Gastroesophageal sphincter (tissue), 4 donors: Measurements from ENCODE around the gene PRKAR1B. TPM values are rescaled to one million over a fixed set of nuclear protein-coding genes. Genes with fewer than 3 reads are reported as not detected.

Source experiments
- ATAC-seq: fragments of 150-250 bp; one replicate; pipeline ENCODE4 v1.9.1; 2016; ENCODE audit warnings: mild to moderate bottlenecking, moderate library complexity
- H3K27ac ChIP-seq, 4 donors: fragments of 200-600 bp; sonication (generic) in 3 of 4; 1 replicate in 3 of 4; 2 replicates in 1 of 4; pipeline ENCODE4 v1.5.1; 2016 to 2019
- H3K27me3 ChIP-seq: fragments of 200-600 bp; sonication (generic); one replicate; pipeline ENCODE4 v1.5.1; 2019
- H3K36me3 ChIP-seq, 2 donors: fragments of 200-600 bp; sonication (generic); one replicate each; pipeline ENCODE4 v1.5.1; 2019; ENCODE audit warnings: control low read depth in 1 of 2
- H3K4me1 ChIP-seq, 3 donors: fragments of 200-600 bp; sonication (generic); 1 replicate in 2 of 3; 2 replicates in 1 of 3; pipeline ENCODE4 v1.5.1; 2016 to 2019; ENCODE audit warnings: control low read depth in 2 of 3
- H3K4me3 ChIP-seq, 2 donors: fragments of 200-600 bp; sonication (generic); one replicate each; pipeline ENCODE4 v1.5.1; 2019; ENCODE audit warnings: mild to moderate bottlenecking in 1 of 2, moderate library complexity in 1 of 2
- H3K9me3 ChIP-seq, 3 donors: fragments of 200-600 bp; sonication (generic); one replicate each; pipeline ENCODE4 v1.5.1; 2017 to 2019; ENCODE audit warnings: control low read depth in 2 of 3
- CTCF ChIP-seq, 4 experiments: fragments of 200-600 bp in 2 of 4; fragments of 450-650 bp in 2 of 4; sonication (generic) in 1 of 4; IDR thresholded peaks; one replicate each; pipeline ENCODE4 v1.5.1; 2017 to 2019; ENCODE audit warnings: antibody characterized with exemption in 4 of 4, mild to moderate bottlenecking in 2 of 4, moderate library complexity in 2 of 4
- EP300 ChIP-seq: sonication (generic); formaldehyde crosslinking; IDR thresholded peaks from one replicate; pipeline ENCODE4 v1.6.1; 2017; ENCODE audit warnings: antibody characterized with exemption, mild to moderate bottlenecking
- POLR2A ChIP-seq, 2 donors: fragments of 450-650 bp; IDR thresholded peaks; one replicate each; pipeline ENCODE4 v1.6.1; 2017; ENCODE audit warnings: antibody characterized with exemption in 2 of 2, mild to moderate bottlenecking in 2 of 2, moderate library complexity in 1 of 2
- POLR2AphosphoS5 ChIP-seq: sonication (generic); formaldehyde crosslinking; IDR thresholded peaks from one replicate; pipeline ENCODE4 v1.6.1; 2017; ENCODE audit warnings: antibody characterized with exemption
- WGBS, 2 donors: methylation state at CpG; one replicate each; pipeline ENCODE4 v1.1.5; 2018; ENCODE audit warnings: low coverage in 1 of 2; 5-methylcytosine and 5-hydroxymethylcytosine counted together
- total RNA-seq, 4 donors: library from RNA; depleted of rRNA; stranded (reverse); fragments of >200 nt; gene quantifications; one replicate each; pipeline ENCODE4 v1.1.0, GENCODE V29; 2016

The PRKAR1B gene
- total RNA-seq, 4 donors from 2014 or later: 11.6 to 39.1 (median 24.8) TPM

GRCh38 chr7:540997-541396 is 186.1 kb downstream of the PRKAR1B start:
- WGBS, 2 donors: no CpG with 5 or more reads among the region's 12 CpGs
- Histone ChIP-seq H3K9me3 (no peaks in the 10 kb centered on the region), H3K4me3 (no peak overlapping the region), H3K27ac (no peak overlapping the region), H3K4me1 (peaks cover 0 to 20% (median 7%) of the 10 kb centered on the region in 3 donors), H3K36me3 (no peaks in the 10 kb centered on the region), H3K27me3 (no peaks in the 10 kb centered on the region)
- no peak for ATAC-seq
- TF ChIP-seq EP300: no peak
- TF ChIP-seq POLR2A (IDR thresholded peaks at IDR 0.05): no peak
- no peak for TF ChIP-seq CTCF (IDR thresholded peaks at IDR 0.05)
- TF ChIP-seq POLR2AphosphoS5: no peak

- H3K27ac ChIP-seq: no peak overlapping the region
- no peak for ATAC-seq
- 95% methylated on average over 4 of the region's 14 CpGs; no CpG with 5 or more reads in 1 of the 2 donors for WGBS, 2 donors
- H3K36me3 ChIP-seq: no peaks in the 10 kb centered on the region
- H3K9me3 ChIP-seq: no peaks in the 10 kb centered on the region
- no peak overlapping the region for H3K4me3 ChIP-seq
- H3K27me3 ChIP-seq: no peaks in the 10 kb centered on the region
- H3K4me1 ChIP-seq: peaks cover 0 to 20% (median 7%) of the 10 kb centered on the region in 3 donors
- no peak for TF ChIP-seq POLR2A (IDR thresholded peaks at IDR 0.05)
- TF ChIP-seq EP300: no peak
- no peak for TF ChIP-seq CTCF (IDR thresholded peaks at IDR 0.05)
- TF ChIP-seq POLR2AphosphoS5: no peak
These were observed 186.5 kb downstream of the PRKAR1B start for GRCh38 chr7:540579-540978.

- H3K36me3 ChIP-seq: no peaks in the 10 kb centered on the region
- H3K9me3 ChIP-seq: no peaks in the 10 kb centered on the region
- TF ChIP-seq CTCF (IDR thresholded peaks at IDR 0.05) (no peak), POLR2AphosphoS5 (no peak), POLR2A (IDR thresholded peaks at IDR 0.05) (no peak)
- WGBS, 2 donors: no CpG with 5 or more reads among the region's 17 CpGs
- no peak for ATAC-seq
- peaks cover 0 to 20% (median 7%) of the 10 kb centered on the region in 3 donors for H3K4me1 ChIP-seq
- no peak overlapping the region for H3K27ac ChIP-seq
- no peaks in the 10 kb centered on the region for H3K27me3 ChIP-seq
- H3K4me3 ChIP-seq: no peak overlapping the region
These were observed 187.2 kb downstream of the PRKAR1B start for GRCh38 chr7:539731-540411.

GRCh38 chr7:538764-539685 is 188.1 kb downstream of the PRKAR1B start:
- TF ChIP-seq POLR2A (IDR thresholded peaks at IDR 0.05) (no peak), EP300 (no peak), POLR2AphosphoS5 (no peak), CTCF (IDR thresholded peaks at IDR 0.05) (no peak)
- Histone ChIP-seq H3K4me3 (no peak overlapping the region), H3K27me3 (no peaks in the 10 kb centered on the region), H3K36me3 (no peaks in the 10 kb centered on the region), H3K4me1 (peaks cover 0 to 20% (median 7%) of the 10 kb centered on the region in 3 donors), H3K27ac (no peak overlapping the region), H3K9me3 (no peaks in the 10 kb centered on the region)
- no peak for ATAC-seq
- WGBS, 2 donors: 0% methylated on average over 2 of the region's 37 CpGs; no CpG with 5 or more reads in 1 of the 2 donors
